HG02840 (cell line): ENCODE results near the gene OR4K5.
"Not testable (repeated sequence)": the region's sequence is repeated elsewhere in the genome, so short reads cannot be mapped to it uniquely, and the experiment has no call there.

Experiments used
- ATAC-seq: cut with Tn5 transposase; IDR thresholded peaks from one replicate; pipeline ENCODE4 v1.9.1; 2021; ENCODE audit warnings: mild to moderate bottlenecking, moderate library complexity, moderate number of reproducible peaks; ENCODE audit not compliant: unreplicated experiment, low FRiP score

The OR4K5 gene, protein sequence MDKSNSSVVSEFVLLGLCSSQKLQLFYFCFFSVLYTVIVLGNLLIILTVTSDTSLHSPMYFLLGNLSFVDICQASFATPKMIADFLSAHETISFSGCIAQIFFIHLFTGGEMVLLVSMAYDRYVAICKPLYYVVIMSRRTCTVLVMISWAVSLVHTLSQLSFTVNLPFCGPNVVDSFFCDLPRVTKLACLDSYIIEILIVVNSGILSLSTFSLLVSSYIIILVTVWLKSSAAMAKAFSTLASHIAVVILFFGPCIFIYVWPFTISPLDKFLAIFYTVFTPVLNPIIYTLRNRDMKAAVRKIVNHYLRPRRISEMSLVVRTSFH

DNA sequence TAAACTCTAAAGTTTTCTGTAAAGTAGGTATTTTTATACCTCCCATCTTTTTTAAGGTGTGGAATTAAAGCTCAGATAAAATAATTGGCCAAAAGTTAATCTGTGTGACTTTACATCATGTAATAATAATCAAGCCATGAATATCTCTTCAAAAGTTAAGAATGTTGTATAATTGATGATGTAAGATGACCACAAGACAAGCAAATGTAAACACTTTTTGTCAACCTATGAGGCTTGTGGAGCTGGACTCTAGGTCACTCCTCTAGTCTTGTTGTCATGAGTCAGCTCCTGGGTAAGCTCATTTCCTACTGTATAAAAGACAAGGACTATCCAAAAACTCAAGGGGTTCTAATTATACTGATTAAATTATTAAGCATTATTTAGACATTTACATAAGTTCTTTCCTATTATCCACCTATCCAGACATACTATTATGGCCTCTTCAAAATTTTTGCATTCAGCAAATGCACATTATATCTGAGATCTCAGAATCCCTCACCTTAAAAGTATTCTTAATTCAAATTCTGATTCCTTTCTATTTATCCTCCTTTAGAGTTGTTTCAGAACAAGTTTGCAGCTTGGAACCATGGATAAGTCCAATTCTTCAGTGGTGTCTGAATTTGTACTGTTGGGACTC is at the start of gene OR4K5:
Gene OR4K5, plus strand, starts transcription at position 587 of the 637 bp plus-strand sequence. Its CDS starts 0 bp downstream, at position 587.
- ATAC-seq = no peak

DNA sequence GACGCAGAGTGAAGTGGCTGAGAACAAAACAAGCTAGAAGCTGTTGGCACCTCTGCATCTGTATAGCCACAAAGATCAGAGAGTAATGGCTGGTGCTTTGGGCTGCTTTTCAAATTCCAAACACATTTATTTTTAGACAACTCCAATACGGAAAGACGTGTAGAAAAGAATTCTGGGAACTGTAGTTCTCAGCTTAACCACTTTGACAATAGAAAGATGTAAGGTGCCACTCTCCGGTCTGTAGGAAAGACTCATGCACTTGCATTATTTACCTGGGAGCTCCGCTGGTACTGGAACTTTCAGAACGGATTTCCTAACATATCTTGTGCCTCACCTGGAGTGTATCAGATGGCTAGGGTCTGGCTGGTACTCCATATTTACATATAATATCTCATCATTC is 47.2 kb upstream of the OR4K5 start:
- ATAC-seq = no peak

DNA sequence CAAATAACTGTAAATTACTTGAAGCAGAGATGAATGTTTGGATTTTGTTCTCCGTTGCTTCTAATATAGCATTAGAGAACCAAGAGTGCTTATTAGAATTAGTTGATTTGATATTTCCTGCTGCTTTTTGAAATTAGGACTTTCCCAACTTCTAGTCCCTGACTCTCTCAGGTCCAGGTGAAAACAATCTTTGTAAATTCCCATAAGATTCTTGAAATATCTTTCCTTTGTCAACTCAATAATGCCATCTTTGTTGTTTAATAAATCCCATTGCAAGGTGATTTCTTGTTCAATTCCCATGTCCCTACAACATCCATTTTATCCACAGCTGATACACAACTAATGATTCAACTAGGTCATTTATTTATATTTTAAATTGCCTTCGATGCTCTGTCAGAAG is 45.6 kb upstream of the OR4K5 start, which contains the start of gene OR4K2:
Gene OR4K2, plus strand, starts transcription at position 301 of the 400 bp plus-strand sequence. CDS start 1,126 bp downstream, outside the sequence.
- ATAC-seq = no peak

DNA sequence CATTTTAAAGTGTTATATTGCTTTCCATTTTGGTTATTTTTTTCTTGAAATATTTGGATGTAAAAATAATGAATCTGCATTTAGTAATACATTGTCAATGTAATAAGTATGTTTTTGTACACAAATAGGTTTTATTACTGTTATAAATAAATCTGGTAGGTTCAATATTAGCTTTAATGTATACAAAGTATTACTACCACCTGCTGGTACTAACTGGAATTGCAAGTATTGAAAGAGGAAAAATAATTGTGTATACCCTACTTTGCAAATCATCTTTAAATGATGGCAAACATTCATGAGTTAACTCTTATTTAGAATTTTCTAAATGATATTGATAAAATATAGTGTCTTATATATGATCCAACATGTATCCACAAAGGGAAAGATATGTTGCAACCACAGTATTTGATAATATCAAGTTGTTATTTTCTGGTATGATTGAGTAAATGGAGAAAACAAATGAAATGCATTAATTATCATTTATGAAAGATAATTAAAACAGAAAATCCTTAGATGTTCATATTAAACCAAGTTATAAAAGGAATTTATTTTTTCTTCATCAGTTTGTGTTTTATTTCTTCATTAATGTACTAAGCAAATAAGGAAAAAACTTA is 42.3 kb upstream of the OR4K5 start:
- no peak for ATAC-seq

DNA sequence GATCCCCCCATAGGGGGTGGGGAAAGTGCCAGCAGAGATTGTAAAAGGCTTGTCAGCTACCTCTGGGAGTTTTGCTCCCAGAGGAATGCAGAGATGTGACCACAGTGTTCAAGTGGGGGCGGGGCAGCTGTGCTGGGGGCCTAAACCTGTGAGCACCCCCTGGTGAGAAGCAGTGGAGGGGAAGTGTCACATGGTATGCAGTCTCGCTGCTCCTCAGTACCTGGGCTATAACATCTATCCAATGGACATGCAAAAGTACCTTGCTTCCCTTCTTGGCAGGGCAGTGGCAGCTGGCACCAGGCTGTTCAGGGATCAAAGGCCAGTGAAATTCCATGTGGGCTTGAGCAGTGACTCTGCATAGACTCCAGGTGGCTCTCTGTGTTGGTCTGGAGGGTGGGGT is 25.1 kb upstream of the OR4K5 start:
- no peak for ATAC-seq

DNA sequence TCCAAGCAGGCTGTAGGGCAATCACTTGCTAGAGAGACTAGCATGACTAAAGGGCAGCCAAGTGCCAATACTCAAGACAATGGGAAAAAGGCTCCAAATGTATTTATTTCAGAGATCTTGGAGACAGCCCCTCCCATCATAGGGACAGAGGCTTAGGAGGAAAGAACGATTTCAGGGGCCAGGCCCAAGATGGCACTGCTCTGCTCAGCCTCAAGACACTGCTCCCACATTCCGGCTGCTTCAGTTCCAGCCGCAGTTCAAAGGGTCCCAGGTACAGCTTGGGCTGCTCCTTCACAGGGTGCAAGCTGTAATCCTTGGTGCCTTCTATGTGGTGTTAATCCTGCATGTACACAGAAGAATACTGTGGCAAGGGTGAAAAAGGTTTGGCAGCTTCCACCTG is 19.4 kb upstream of the OR4K5 start:
- no peak for ATAC-seq

DNA sequence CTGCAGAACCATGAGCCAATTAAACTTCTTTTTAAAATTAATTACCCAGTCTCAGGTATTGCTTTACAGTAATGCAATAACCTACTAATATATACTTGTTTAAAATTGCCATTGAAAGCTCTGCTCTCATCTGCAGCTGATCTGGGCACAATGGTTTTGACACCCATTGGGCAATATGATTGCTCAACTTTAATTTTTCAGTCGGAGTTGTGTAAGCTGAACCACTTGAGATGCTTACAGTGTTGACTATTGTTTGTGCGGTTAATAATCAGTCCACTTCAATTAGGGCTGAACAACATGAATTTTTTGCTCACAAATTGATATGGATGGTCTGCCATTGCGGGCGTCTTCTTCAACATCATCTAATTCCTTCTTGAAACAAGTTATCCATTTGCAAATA is 18.0 kb upstream of the OR4K5 start:
- ATAC-seq = no peak

DNA sequence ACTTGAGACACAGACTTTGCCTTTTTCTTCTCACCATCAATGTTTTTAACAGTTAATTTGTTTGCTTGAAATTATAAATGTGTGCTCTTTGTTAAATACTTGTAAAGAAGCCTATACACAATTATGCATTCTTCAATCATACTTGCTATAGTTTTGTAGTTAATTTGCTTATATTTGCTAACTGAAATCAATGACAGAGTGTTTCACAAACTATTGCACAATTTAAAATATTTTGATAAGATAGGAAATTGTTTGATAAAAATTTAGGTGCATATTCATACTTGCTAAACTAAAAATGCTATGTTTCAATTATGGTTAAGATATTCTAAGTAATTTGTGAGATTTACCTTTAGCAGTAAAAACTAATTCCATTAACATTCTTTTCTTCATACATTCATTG is 13.7 kb upstream of the OR4K5 start:
- no peak for ATAC-seq

DNA sequence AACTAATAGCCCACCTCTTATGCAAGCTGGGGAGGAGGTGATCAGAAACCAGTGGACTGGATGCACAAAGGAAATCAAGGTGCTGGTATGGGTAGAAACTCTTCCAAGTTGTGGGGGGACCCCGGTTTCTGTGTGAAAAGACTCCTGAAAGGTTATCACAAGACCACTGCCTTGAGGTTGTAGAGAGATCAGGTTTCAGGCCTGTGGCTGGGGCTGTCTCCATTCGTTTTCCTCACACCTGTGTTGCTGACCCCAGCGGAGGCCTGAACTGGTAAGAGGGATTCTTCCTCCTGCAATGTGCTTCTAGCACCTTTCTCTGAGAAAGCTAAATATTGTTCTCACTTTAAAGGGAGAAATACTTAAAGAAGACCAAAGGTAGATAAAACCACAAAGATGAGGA is 9.3 kb upstream of the OR4K5 start:
- ATAC-seq = no peak

DNA sequence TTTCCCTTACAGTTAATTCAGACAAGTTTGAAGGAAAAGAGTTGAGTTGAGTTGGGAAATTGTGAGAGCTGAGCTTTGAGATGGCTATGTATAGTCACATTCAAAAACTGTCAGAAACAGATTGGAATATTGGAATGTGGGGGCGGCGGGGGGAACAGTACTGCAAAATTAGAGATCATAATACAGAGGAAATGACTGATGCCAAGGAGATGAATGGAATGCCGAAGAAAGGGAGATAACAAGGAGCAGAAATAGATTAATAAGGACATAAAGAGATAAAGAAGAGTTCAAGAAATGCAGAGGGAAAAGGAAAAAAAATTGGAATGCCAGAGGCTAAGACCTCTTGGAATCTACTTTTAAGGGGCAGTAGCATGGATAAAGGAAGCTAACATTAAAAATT is 3.2 kb upstream of the OR4K5 start:
- ATAC-seq = no peak

DNA sequence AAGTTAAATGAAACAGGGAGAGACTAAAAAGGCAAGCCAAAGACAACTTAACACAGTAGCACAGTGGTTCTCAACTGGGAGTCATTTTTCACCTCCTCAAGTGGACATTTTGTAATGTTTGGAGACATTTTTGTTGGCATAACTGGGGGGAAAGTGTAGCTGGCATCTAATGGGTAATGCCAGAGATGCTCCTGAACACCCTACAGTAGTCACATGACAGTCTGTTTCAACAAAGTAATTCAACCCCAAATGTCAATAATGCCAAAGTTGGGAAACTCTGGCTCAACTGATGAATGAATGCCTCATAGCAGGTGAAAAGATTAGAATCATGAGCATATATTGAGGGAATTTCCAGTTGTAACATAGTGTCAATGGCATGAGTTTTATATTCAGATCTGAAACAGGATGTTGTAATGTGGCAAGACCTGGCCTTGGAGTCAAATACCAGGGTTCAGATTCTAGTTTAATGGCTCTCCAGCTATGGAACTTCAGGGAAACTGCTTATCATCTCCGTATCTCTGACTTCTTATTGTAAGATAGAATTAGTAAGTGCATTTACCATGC is 2.4 kb upstream of the OR4K5 start:
- ATAC-seq = no peak

DNA sequence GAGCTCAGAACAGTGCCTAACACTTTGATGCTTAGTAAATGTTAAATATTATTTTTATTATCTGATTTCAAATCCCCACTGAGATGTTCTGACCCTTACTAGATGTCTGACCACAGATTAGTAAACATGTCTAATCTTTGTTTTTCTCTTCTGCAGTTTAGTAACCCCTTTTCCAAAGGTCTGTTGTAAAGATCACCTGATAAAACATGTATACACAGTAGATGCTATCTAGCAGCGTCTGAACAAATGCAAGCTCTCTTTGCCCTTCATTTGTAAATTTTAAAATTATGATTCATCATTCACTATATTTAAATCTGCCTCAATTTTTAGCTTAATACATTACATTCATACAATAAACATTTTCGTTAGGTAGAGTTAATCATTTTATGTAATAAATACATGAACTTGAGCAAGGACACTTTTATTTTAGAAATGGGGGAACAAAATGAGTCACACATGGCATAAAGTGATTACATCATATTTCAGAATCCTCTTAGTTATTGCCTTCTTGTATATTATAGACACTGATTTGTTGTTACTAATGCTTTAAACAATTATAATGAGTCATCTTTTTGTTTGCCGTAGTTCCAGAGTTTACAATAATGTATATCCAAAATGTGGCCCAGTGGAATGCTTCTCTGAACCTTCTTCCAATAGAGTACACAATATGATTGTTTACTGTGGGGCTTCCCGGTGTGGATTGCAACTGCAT is 1.7 kb upstream of the OR4K5 start:
- ATAC-seq = no peak

DNA sequence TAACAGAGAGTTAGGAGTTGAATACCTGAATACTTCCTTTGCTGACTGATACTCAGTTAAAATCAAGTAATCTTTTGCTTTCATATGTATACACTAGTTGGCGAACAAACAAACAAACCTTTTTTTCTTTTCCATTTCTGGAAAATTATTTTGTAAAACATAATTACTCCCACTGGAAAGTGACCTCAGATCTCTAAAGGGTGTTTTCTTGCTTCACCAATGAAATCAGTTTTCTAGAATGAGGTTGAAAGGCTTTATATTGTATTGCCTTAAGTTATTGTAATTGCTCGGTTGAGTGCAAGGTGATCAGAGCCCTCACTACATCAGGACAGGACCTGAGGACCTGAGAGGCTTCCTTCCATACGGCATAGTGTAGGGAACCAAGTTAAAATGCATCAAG is 10.2 kb downstream of the OR4K5 start, which contains the start of gene OR4K1:
Gene OR4K1, plus strand, starts transcription at position 301 of the 400 bp plus-strand sequence. CDS start 4,750 bp downstream, outside the sequence.
- ATAC-seq = no peak

DNA sequence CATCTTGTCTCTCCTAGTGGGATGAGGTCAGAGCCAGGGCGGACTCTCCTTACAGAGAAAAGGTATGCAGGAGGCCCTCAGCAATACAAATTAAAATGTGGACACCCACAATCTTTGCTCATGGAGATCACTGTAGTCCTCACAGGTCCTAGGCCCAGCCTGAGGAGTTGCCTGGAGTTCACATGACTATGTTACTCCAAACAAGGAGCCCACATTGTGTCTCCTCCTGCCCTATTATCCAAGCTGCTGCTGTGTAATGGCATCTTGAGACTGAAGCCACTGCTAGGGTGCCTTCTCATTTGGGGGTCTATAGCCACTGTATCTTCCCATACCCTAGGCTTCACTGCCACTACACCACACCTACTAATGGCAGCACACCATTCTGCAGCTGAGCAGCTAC is 21.3 kb downstream of the OR4K5 start:
- no peak for ATAC-seq

DNA sequence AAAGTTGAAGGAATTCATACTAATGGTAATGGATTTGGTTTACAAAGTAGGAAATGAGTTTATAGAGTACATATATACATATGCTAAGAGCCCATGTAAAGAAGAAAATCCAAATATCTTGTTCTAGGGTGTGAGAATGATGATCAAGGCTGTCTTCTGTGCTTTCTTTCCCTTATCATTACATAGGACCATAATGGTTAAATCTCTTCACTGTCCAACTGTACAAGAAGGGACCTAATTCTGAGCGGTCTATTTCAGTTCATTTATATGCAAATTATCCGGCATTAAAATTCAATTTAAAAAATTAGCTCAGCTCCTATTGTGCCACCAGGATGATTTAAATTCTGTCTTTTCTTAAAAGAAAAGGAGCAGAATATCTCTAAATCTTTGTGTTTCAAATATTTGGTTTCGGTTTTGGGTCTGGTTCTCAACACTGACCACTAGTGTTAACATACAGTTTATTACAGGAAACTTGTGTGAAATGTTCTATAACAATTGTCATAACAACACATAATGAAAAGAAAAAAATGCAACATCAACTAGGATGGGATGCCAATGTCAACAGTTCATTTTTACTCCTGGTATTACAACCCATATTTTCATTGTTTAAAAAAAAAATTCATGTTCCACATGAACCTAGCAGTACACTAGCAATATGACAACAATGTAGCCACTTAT is 27.1 kb downstream of the OR4K5 start:
- ATAC-seq = no peak

DNA sequence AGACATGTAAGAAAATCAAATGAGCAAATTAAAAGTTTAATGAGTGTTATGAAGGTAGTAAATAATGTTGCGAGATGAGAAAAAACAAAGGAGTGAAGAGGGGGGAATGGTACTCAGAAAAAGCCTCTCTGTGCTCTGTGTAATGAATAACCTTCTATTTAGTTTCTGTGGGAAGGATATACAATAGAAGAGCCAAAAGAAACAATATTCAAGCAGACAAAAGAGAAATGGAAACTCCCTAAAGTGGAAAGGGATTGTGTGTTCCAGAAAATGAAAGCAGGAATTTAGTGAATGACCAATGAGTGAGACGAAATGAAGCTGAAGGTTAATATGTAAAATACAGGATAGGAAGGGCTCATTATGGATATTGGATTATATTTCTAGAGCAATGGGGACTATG is 28.8 kb downstream of the OR4K5 start:
- no peak for ATAC-seq

DNA sequence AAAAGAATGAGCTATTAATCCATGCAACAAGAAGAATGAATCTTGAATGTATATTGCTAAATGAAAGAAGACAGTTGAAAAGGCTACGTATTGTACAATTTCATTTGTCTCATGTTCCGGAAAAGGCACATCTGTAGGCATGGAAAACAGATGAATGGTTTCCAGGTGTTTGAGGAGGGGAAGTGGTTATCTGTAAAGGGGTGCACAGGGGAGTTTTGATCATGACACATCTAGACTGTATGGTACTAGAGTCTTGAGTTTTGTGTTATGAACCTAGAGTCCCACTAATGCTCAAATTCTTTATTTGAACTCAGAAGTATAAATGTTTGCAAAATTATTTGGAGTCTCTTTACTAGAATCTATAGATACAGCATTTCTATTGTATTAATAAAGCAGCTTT is 49.3 kb downstream of the OR4K5 start:
- not testable (repeated sequence) for ATAC-seq
